Measurements from ENCODE around the gene LIFR.
A peak's percentile ranks its signal among the peaks of the same experiment; 100 is the strongest.

The LIFR gene

GRCh38 chr5:38535845-38536244 lies 20.6 kb downstream of the LIFR start:
- H3K4me3 Mint-ChIP-seq, result no peak overlapping the region
- peak overlapping the region in 1 of 3 experiments; percentile 4 for H3K27ac Mint-ChIP-seq
- H3K36me3 Mint-ChIP-seq (ENCODE audit: low read depth), result peaks cover 6% of the 10 kb centered on the region
- peaks cover 54% of the 10 kb centered on the region for H3K4me1 Mint-ChIP-seq
- TF ChIP-seq, protein P1, sequence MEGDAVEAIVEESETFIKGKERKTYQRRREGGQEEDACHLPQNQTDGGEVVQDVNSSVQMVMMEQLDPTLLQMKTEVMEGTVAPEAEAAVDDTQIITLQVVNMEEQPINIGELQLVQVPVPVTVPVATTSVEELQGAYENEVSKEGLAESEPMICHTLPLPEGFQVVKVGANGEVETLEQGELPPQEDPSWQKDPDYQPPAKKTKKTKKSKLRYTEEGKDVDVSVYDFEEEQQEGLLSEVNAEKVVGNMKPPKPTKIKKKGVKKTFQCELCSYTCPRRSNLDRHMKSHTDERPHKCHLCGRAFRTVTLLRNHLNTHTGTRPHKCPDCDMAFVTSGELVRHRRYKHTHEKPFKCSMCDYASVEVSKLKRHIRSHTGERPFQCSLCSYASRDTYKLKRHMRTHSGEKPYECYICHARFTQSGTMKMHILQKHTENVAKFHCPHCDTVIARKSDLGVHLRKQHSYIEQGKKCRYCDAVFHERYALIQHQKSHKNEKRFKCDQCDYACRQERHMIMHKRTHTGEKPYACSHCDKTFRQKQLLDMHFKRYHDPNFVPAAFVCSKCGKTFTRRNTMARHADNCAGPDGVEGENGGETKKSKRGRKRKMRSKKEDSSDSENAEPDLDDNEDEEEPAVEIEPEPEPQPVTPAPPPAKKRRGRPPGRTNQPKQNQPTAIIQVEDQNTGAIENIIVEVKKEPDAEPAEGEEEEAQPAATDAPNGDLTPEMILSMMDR (IDR thresholded peaks at IDR 0.05; ENCODE audit: unreplicated experiment in 3 of 3), result no peak
- H3K27me3 Mint-ChIP-seq (ENCODE audit: low read depth), result no peaks in the 10 kb centered on the region
- H3K9me3 Mint-ChIP-seq, result no peaks in the 10 kb centered on the region

GRCh38 chr5:38535248-38535750 lies 21.1 kb downstream of the LIFR start:
- H3K27ac Mint-ChIP-seq, result peak overlapping the region; percentile 4 to 69 (median 49)
- TF ChIP-seq, protein P1 (IDR thresholded peaks at IDR 0.05; ENCODE audit: unreplicated experiment in 3 of 3), result no peak
- H3K27me3 Mint-ChIP-seq (ENCODE audit: low read depth), result no peaks in the 10 kb centered on the region
- peaks cover 51% of the 10 kb centered on the region for H3K4me1 Mint-ChIP-seq
- peaks cover 6% of the 10 kb centered on the region for H3K36me3 Mint-ChIP-seq (ENCODE audit: low read depth)
- no peaks in the 10 kb centered on the region for H3K9me3 Mint-ChIP-seq
- H3K4me3 Mint-ChIP-seq, result no peak overlapping the region

- H3K27me3 Mint-ChIP-seq (ENCODE audit: low read depth), result no peaks in the 10 kb centered on the region
- TF ChIP-seq, protein P1 (IDR thresholded peaks at IDR 0.05; ENCODE audit: unreplicated experiment in 3 of 3), result no peak
- H3K4me3 Mint-ChIP-seq, result no peak overlapping the region
- H3K27ac Mint-ChIP-seq, result peak overlapping the region; percentile 32 to 83 (median 78)
- H3K36me3 Mint-ChIP-seq (ENCODE audit: low read depth), result peaks cover 10% of the 10 kb centered on the region
- H3K9me3 Mint-ChIP-seq, result no peaks in the 10 kb centered on the region
- H3K4me1 Mint-ChIP-seq, result peaks cover 44% of the 10 kb centered on the region
Observed at GRCh38 chr5:38534156-38534453, 22.3 kb downstream of the LIFR start.

DNA sequence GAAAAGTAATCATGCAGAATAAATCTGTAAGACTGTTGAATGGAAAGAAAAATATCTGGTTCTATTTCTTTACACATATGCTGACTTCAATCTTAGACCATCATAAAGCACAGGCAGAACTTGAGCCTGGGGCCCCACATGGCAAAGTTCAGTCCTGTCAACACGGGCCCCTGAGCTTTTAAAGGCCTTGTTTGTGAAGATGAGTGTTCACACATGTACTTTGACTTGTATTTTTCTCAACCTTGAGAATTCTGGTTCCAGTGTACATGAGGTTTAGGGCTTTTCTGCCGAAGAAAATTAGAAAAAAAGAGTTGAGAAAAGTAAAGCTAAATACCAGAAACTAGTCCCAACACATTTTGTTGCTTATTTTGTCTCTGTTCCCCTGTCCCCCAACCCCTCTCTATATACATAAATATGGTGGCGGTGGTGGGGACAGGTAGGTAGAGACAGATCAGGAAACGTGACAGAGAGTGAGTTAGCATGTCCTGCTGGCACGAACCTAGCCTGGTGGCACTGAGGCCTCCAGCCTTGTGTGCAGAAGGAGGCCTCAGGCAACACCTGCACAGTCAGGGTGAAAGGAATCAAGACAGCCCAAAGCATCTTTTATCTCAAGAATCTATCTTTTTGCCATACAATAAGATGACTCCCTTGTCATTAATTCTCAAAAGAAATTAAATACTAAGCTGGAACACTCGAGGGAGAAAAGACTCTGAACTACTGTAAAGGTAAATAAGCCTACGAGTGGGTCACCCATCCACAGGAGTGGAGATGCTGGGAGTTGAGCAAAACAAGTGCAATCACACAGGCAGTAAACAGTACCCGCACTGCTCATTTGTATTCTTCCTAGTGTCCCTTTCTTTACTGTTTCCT lies 22.9 kb downstream of the LIFR start:
- peaks cover 39% of the 10 kb centered on the region for H3K4me1 Mint-ChIP-seq
- H3K4me3 Mint-ChIP-seq, result no peak overlapping the region
- TF ChIP-seq, protein P1 (IDR thresholded peaks at IDR 0.05; ENCODE audit: unreplicated experiment in 3 of 3), result no peak
- H3K27ac Mint-ChIP-seq, result peak overlapping the region; percentile 32 to 83 (median 78)
- H3K27me3 Mint-ChIP-seq (ENCODE audit: low read depth), result no peaks in the 10 kb centered on the region
- peaks cover 10% of the 10 kb centered on the region for H3K36me3 Mint-ChIP-seq (ENCODE audit: low read depth)
- H3K9me3 Mint-ChIP-seq, result no peaks in the 10 kb centered on the region

DNA sequence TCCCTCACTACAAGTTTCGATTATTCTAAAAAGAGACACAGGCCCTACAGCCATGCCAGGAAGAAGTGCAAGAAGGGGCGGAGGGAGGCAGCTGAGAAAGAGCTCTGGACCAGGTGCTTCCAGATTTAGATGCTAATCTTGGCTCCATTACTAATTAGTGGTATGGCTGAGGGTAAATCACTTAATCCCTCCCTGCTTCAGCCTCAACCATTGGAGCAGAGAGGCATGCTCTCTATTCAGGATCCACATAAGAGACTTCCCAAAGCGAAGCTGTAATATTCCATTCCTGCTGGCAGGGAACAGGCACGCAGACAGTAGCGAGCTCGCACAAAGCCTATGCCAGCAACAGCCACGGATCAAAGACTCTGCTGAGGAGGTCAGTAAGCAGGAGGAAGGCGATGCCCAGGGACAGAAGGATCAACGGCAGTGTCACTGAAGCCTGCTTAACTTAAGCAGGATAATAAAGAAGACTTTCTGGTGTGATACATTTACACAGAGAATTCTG lies 24.2 kb downstream of the LIFR start:
- H3K27me3 Mint-ChIP-seq (ENCODE audit: low read depth), result no peaks in the 10 kb centered on the region
- peaks cover 22% of the 10 kb centered on the region for H3K36me3 Mint-ChIP-seq (ENCODE audit: low read depth)
- H3K9me3 Mint-ChIP-seq, result no peaks in the 10 kb centered on the region
- peak overlapping the region in 2 of 3 experiments; percentile 25 to 45 for H3K4me3 Mint-ChIP-seq
- H3K27ac Mint-ChIP-seq, result peak overlapping the region; percentile 71 to 80 (median 77)
- peaks cover 36% of the 10 kb centered on the region for H3K4me1 Mint-ChIP-seq
- TF ChIP-seq, protein P1 (IDR thresholded peaks at IDR 0.05; ENCODE audit: unreplicated experiment in 3 of 3), result no peak
